Cerebellar nuclear complex (tissue), 1 donor: Measurements from ENCODE around the gene KCNF1.

Experiments used
- DNase-seq, 2 experiments: peaks; one replicate each; lab custom pipeline; 2025; lab: John Stamatoyannopoulos, UW

The KCNF1 gene

DNA sequence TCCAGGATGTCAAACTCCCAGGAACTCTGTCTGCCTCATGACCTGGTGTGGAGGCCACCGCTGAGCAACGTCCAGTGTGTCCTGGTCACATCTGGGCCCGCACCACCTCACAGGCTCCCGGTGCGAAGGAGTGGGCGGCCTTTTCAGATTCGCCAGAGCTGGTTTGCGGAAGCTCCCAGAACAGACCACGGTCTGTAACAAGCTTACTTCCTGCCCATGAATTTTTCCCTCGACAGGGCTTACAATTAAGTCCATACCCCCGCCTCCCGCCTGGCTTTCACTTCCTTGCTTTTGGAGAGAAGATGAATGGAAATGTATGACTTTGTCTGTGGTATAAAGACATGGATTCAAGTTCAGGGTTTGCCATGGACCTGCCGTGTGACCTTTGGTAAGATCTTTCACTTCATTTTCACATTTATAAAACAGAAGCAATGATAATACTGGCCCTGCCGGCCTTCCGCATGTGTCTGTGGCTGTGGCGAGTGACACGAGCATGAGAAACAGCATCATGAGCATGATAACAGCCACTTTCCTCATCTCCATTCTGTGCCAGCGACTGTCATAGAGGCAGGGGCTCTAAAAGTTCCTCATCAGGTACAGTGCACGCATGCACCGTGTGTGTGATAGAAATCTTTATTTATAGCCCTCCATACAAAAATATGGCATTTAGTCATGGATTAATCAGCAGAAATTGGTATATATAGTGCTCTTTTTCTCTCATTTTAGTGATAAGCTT lies 31.0 kb upstream of the KCNF1 start:
- DNase-seq: no peak

DNA sequence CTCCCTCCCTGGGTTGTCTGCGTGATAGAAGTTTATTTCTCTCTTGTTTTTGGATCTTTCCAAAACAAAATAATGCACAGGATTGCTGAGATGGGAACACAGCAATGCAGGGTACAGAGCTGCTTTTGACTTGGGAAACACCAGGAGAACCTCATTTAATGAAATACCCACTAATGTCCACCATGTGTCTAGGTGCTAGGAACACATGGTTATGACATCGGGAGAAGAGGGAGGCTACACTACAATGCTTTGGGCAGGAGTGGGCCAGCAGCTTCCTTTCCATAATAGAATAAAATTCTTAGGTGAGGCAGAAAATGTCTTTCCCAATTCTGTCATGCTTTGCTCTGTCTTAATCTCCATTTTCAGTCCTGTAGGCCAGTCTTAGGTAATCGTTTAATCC lies 29.2 kb upstream of the KCNF1 start:
- no peak for DNase-seq

DNA sequence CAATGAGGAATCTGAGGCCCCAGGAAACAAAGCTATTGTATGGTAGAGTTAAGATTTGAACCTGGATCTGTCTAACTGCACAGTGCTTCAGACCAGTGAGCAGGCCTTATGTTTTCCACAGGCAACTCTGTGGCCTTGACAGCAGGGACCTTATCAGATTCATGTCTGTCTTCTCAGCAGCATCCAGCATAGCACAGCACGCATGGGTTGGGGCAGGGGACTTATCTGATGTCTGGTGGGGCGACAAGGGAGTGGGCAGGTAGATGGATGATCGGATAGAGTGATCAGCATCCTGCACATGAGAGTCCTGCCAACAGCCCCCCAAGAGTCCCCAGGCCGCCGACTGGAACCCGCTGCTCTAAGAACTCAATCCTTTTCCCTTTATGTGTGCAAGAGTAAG lies 28.7 kb upstream of the KCNF1 start:
- no peak for DNase-seq

DNA sequence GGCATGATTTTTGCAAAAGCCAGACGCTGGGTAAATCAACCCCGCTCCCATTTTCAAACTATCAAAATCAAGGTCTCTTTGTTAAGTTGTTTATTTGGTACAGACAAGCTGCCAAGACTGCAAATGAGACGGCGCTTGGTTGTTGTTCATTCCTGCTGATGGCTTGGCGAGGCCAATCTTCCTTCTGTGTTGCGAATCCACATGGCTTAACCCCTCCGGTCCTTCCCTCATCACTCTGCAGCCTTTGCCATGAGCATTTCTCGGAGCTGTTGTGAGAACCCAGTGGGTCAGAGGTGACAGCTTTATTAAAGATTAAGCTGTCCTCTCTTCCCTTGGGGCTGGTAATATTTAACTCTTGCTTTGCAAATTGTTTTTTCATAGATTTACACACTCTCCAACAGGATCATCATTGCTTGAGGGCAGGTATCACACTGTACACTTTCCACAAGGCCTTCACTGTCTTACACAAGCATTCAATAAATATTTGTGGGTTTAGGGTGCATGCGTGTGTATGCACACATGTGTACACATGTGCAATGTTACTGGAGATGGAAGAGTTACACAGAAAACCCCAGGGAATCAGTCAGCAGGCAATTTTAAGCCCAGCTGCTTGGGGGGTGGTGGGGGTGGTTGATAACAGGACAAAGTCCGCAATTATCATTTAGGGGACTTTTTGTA lies 27.8 kb upstream of the KCNF1 start:
- no peak for DNase-seq

DNA sequence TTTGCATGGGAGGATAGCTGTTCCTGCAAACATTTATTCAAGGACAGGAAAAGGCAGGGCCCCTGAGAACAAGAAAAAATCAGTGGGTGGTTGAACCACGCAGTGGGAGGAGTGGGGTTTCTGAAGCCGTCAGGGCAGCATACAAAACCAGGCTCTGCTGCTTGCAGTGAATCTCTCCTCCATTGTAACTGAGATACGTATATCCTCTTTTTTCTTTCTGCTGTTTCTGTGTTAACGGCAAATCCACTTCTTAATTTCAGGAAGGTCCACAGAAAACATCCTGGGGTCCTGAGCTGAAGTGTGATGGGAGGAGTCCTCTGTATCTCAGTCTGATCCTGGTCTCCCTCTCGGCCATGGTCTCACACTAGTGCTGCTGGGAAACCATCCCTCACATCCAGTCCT lies 27.2 kb upstream of the KCNF1 start:
- DNase-seq: no peak

DNA sequence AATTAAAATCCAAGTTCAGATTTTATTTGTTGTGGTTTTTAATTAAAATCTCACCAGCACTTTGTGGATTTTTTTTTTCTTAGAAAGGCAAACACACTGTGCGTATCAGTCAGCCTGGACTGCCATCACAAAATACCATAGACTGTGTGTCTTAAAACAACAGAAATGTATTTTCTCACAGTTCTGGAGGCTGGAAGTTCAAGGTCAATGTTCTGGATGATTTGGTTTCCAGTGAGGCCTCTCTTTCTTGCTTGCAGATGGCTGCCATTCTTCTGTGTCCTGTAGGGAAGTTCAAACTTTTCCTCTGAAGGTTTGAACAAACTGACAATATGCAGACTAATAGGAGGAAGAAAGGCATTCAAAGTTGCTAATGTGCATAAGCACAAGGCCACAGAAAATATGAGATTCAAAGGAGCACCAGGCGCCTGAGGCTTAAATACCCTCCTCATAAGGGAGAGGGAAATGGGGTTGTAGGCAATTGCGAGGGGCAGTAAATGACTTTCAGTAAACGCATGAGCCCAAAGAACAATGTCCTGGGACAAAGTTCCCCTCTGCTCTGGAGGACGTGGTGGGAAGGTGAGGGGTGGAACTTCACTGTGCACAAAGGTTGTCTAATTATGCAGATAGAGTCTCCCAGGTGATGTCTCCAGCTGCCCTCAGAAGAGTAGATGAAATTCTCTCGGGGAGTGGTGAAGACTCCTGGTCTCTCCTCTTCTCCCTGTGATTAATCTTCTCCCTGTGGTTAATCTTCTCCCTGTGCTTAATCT lies 26.5 kb upstream of the KCNF1 start:
- no peak for DNase-seq

DNA sequence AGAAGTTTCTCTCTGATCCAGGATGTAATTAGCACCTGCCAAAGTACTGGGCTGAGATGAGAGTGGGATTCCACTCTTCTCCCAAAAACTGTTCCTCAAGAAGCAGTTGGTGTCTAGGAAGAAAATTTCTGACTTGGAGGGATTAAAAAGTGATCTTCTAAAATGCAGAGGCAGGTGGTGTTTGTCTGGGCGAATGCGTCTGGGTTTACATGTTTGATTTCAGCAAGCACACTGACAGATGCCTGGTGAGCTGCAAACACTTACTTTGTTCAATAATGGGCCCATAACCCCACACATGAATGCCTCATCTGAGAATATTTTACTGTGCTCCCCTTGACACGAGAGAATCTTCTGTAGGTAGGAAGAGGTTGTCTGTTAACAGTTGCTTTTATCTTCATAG lies 24.3 kb upstream of the KCNF1 start:
- DNase-seq: no peak

DNA sequence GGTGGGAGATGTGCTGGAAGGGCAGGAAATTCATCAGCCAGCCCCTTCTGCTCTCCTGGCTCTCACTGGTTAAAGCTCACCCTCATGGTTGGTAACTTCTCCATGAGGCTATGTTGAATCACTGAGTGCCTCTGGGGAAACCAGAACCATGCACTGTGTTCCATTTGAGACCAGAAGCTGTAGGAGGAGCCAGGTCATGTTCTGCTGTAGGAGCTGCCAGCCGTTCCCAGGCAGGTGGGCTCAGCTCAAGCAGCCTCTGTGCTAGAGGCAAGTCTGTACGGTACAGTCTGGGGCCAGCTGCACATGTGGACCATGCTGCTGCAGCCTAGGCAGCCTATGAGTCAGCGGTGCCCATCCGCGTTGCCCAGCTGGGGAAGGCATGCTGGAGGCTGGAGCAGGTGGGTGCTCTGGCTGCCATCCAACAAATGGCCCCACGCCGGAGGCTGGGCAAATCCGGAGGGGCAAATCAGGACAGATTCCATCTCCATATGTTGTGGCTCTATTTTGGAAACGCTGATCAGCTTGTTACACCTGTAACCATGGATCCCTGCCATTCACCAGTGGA lies 22.0 kb upstream of the KCNF1 start:
- no peak for DNase-seq

DNA sequence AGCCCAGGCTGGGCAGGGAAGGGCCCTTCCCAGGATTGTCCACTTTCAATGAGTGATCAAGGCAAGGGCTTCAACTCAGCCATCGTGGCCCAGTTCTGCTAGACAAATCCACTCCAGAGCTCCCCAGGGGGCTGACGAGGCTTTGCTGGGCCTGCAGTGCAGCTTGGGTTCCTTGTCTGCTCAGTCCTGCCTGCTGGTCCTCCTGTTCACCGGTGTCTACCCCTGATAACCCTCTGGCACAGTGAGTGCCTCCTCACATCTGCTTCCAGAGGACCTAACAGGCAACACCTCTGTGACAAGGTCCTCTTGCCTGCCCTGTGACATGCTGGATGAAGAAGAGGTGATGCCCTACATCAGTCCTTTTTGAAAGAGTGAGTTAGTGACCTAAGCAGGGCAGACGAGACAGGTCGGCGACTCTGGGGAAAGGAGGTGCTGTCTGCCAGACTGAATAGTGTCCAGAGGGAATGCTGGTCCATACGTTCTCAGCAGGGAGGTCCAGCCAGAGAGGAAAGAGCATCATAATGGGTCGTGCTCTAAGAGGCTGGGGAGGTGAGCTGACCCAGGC lies 20.9 kb upstream of the KCNF1 start:
- no peak for DNase-seq

DNA sequence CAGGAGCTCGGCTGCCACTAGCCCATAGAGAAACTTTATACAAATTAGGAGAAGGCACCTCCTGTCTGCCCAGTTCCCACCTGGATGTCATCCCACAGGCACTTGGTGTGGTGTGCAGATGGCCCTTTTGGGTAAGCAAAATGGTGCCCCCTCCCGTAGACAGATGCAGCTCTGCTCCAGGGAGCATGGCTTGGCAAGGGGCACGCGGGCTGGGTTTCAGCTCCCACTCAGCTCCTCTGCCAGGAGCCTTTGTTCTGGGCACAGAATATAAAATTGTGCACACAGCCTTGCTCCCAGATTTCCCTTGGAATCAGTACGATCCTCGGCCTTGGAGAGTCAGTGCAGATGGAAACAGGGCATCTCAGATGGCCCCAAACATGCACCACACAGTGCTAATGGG lies 20.3 kb upstream of the KCNF1 start:
- DNase-seq: no peak

DNA sequence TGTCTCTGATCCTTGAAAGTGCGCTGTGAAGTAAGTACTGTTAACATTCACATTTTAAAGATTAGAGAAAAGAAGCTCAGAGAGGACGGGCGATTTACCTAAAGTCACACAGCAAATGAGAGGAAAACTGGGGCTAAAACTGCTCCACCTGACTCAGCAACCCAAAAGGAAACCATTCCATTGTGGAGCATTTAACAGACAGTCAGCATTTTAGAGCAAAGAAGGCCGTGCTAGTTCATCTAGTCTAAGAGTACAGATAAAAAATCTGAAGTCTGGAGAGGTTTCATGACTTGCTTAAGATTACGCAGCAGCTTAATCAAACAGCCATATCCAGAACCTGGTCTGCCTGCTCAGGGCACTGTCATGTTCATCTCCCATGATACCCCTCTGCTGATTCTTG lies 19.9 kb upstream of the KCNF1 start:
- DNase-seq: no peak

DNA sequence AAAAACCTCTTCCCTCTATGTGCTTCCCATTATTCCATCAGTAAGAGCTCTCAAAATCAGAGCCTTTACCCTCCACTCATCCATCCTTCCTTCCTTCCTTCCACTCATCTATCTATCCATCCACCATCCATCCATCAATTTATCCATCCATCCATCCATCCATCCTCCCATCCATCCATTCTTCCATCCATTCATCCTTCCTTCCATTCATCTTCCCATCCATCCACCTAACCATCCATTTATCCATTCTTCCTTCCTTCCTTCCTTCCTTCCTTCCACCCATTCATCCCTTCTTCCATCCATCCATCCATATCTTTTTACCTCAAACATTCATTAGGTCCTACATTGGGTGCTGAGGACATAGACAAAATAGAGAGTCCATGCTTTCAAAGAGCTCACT lies 19.4 kb upstream of the KCNF1 start:
- no peak for DNase-seq

DNA sequence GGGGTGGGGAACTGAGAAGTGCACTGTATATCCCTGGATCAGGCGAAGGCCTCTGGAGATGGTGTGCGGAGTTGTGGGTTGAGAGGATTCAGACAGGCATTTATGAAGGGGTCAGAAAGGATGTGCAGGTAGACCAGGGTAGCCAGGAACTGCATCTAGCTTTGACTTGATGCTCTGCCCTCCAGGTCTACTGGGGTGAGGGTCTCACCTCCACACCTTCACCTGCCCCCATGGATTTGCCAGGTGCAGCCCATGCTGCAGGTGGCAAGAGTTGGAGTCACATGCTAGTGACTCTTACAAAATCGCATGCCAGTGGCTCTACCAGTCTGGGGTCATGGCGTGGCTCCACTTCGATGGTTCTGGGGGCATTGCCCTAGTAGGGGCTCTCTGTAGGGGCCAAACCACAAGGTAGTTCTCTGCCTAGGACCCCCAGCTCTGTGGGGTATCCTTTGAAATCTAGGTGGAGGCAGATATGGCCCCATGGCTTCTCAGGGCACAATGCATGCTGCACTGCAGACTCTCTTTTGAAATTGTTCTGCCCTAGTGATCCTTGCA lies 18.9 kb upstream of the KCNF1 start:
- no peak for DNase-seq

DNA sequence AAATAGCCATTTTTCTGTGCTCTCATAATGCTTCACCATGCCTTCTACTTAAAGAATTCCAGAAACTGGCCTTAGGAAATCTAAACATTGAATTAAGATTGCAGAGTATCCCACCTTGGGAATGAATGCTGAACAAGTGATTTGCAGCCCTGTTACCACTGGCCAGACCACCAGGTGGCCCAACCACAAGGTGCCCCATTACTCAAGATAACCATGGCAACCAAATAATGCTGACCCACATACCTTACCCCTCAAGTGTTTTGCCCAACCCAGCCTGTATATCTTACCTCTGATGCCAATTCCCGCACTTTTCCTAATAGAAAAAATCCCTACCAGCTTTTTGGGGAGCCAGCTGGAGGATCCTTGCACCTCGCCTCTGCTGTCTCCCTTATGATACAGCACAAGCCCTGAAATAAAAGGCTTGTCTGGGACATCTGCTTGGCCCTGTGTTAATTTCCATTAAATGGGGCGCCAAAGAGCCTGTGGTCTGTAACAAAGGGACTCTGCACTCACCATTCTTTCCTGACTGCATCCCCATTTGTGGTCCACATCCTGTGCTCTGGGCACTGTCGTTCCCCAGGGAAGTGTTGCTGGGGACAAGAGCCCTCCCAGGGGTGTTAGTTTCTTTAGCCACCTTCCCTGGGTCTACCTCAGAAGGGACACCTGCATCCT lies 17.3 kb upstream of the KCNF1 start:
- DNase-seq: no peak

DNA sequence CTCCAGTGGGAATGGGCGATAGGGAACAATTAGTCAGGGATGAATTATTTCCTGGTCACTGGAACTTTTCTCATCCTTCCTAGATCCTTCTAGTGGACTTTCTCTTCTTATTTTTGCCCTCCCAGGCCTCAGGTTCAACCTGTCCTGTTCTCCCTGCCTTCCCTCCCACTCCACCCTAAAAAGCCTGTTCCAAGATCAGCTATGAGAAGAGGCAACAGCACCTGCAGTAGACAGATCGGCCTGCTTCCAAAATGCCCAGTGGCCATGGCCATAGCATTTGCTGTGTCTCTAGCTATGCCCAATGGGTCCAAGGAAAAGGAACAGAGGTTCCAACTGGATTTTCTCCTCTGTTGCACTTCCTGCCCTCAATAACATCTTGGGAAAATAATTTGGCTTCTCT lies 16.5 kb upstream of the KCNF1 start:
- DNase-seq: no peak

DNA sequence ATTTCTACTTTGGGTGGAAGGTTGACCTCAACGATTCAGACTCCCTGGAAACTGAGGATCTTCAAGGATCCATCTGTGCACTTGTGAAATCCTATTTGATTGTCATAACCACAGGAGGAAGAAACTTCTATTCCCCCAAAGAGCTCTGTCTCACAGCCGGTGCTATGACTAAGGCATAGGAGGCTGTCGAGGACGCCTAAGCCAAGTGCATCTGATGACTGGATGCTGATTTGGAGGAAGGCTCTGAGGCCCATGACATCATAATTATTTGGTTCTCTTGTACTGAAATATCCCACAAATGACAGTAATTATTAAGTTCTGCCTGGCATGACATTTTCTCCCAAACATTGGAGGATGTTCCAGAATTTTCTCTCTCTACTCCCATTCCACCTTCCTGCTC lies 13.8 kb upstream of the KCNF1 start:
- no peak for DNase-seq

DNA sequence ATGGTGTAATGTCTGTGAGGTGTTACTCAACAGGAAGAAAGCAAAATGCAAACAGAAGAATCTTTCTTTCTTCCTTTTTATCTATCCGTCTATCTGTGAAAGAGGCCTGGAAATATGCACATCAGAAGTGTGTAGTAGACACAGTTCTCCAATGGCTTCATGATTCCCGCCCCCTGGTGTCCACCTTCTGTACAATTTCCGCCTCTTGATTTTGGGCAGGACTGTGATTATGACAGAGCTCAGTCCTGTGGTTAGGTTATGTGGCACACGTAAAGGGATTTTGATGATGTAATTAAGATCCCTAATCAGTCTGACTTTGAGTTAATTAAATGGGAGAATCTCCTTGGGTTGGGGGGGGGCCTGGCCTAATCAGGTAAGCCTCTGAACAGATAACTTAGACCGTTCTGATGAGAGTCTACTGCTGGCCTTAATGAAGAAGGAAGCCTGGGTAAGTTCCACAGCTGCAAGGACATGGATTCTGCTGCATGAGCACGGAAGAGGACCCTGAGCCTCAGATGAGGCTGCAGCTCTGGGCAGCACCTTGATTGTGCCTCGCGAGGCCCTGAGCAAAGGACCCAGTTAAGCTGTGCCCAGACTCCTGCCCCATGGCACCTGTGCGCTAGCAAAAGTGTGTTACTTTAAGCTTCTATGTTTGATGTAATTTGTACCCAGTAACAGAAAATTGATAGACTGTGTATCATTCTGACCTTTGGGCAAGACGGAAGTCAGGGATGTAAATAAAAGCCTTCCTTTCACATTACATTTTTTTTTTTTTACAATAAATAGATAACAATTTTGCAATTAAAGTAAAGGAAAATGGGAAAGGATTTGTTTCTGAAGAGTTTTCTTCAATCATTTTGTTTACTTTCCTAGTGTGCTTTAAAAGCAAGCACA lies 11.3 kb upstream of the KCNF1 start:
- DNase-seq: no peak

DNA sequence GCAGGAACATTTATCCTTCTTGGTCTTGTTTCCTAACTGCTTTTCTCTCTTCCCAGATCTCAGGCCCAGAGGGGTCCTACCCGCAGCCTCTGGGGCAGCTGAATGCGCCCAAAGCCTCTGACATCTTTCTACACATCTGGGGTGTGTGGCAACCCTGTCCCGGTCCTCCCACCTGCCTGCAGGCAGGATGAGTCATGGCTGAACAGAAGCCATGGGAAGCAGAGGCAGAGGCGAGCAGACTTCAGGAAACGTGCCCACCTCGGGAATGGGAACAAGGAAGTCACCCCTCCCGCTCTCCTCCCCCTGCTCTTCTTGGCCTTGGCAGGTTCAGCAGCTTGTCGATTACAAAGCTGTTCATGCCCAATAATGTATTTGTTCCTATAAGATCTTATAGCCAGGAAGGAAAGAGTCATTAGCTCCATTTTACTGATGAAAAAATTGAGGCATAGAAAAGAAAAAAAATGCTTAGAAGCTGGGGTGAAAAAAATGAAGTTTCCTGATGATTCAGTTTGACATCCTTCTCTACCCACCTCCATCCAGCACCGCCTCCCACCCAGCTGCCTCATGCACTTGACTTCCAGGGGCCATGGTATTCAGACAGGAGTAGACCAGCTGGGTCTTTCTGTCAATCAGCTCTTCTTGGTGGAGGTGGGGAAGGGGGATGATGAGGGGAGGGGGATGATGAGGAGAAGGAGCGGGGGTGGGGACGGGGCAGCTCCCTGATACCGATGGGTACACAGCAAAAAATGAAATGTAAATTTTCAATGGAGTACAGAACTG lies 10.4 kb upstream of the KCNF1 start:
- DNase-seq: no peak

DNA sequence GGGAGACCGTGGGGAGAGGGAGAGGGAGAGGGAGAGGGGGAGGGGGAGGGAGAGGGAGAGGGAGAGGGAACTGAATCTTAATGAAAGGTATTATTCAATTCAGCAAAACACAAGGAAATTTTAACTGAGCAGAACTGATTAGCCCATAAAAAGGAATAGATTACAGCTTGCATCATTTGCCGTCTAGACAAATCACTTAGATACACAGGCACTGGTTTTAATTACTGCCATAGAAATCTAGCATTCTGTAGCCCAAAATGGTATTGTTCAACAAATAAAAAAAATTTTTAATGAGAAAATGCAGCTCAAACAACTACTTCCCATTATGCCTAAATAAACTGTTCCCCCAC lies 7.9 kb upstream of the KCNF1 start:
- DNase-seq: no peak

DNA sequence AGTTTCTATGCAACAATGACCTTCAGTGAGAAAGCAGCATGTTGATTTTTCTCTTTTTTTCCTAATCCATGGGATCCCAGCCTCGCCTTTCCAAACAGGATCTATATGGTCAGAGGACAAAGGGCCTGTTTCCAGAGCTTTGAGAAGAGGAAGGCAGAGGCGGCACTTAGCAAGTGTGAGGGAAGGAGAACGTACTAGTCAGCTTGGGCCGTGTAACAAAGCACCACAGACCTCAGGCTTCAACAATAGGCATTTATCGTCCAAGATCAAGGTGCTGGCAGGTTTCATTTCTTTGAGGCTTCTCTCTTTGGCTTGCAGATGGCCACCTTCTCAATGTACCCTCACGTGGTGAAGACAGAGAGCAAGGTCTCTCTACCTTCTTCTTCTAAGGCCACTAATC lies 7.3 kb upstream of the KCNF1 start:
- no peak for DNase-seq
